ENCODE data around the gene NPLOC4.

The NPLOC4 gene

GRCh38 chr17:81636505-81637288 is at the start of gene NPLOC4, which contains the start of gene TSPAN10 (continued):
- TF ChIP-seq ZNF660 (tag by site-specific recombination; IDR thresholded peaks at IDR 0.05) = peak; percentile 97
- peak; percentile 66; the same call in 1 of the 2 replicates for TF ChIP-seq ZBTB44 (tag by site-specific recombination; IDR thresholded peaks at IDR 0.05)
- TF ChIP-seq ZSCAN16 (tag by site-specific recombination; IDR thresholded peaks at IDR 0.05) = no peak
- TF ChIP-seq ZFP69B (tag by site-specific recombination; IDR thresholded peaks at IDR 0.05) = peak; percentile 52
- TF ChIP-seq ZNF629 (tag by site-specific recombination; IDR thresholded peaks at IDR 0.05) = peak; percentile 69
- TF ChIP-seq ZNF341 (tag by site-specific recombination; IDR thresholded peaks at IDR 0.05; ENCODE audit: low read depth) = peak; percentile 44; the same call in 1 of the 2 replicates
- TF ChIP-seq GLIS1 (tag by site-specific recombination; IDR thresholded peaks at IDR 0.05) = peak; percentile 38; the same call in 1 of the 2 replicates

- POLR2A ChIA-PET = interaction anchor here (2.6 to 6.6 kb wide), 3 partner anchors 9 to 16 kb away, joined by 9 to 109 read pairs (median 18); partner anchors contain the start of gene MRPL12
- CTCF ChIA-PET = interaction anchor here (0.7 kb wide), 1 partner anchor 24 kb away, joined by 3 read pairs; no protein-coding TSS in a partner anchor
- peaks cover 6 to 69% of the 10 kb centered on the region in 2 experiments; a peak in 2 of 3 replicates for H3K36me3 ChIP-seq (ENCODE audit: control insufficient read depth in 2 of 2, insufficient read depth in 1 of 2, low read length in 2 of 2)
- no peak overlapping the region for H3K27ac ChIP-seq (ENCODE audit: extremely low read depth, low read depth, low read length)
- no peaks in the 10 kb centered on the region for H3K9me3 ChIP-seq (ENCODE audit: control insufficient read depth, insufficient read depth, low read depth, low read length)
- no peak overlapping the region for H3K4me3 ChIP-seq (ENCODE audit: low read depth, low read length)
- H3K4me1 ChIP-seq (ENCODE audit: control insufficient read depth, insufficient read depth, low read length) = peaks cover 4% of the 10 kb centered on the region
- TF ChIP-seq ZBTB8A (tag by site-specific recombination; IDR thresholded peaks at IDR 0.05) (no peak), ZSCAN23 (tag by site-specific recombination; IDR thresholded peaks at IDR 0.05) (no peak), ZNF518A (tag by site-specific recombination; conservative IDR thresholded peaks at IDR 0.05; ENCODE audit: low read depth) (no peak), MYNN (tag by site-specific recombination; IDR thresholded peaks at IDR 0.05; ENCODE audit: borderline replicate concordance) (no peak), ZNF677 (tag by site-specific recombination; IDR thresholded peaks at IDR 0.05) (no peak)
Observed at GRCh38 chr17:81686614-81687013, 49.7 kb upstream of the NPLOC4 start.

GRCh38 chr17:81685108-81685507 is 48.2 kb upstream of the NPLOC4 start:
- Histone ChIP-seq H3K4me3 (ENCODE audit: low read depth, low read length) (peak overlapping the region; percentile 75), H3K4me1 (ENCODE audit: control insufficient read depth, insufficient read depth, low read length) (peaks cover 4% of the 10 kb centered on the region), H3K27ac (ENCODE audit: extremely low read depth, low read depth, low read length) (peak overlapping the region; percentile 78; the same call in 1 of the 2 replicates), H3K36me3 (ENCODE audit: control insufficient read depth in 2 of 2, insufficient read depth in 1 of 2, low read length in 2 of 2) (peaks cover 6 to 67% of the 10 kb centered on the region in 2 experiments; a peak in 2 of 3 replicates), H3K9me3 (ENCODE audit: control insufficient read depth, insufficient read depth, low read depth, low read length) (no peaks in the 10 kb centered on the region)
- ChIA-PET POLR2A (interaction anchor here (0.9 to 6.6 kb wide), 7 partner anchors 10 to 181 kb away, joined by 3 to 109 read pairs (median 18); partner anchors contain the start of genes CCDC137, MRPL12, OXLD1 and PDE6G), CTCF (interaction anchor here (0.6 to 2.1 kb wide), 3 partner anchors 10 to 540 kb away, joined by 3 to 7 read pairs (median 4); no protein-coding TSS in a partner anchor)
- TF ChIP-seq GLI4 (tag by site-specific recombination; IDR thresholded peaks at IDR 0.05) (no peak), SP2 (tag by site-specific recombination; IDR thresholded peaks at IDR 0.05) (peak; percentile 49), ZIC2 (tag by site-specific recombination; IDR thresholded peaks at IDR 0.05) (peak; percentile 48), ZBTB48 (tag by site-specific recombination; IDR thresholded peaks at IDR 0.05) (peak; percentile 28; the same call in 1 of the 2 replicates), KLF8 (tag by site-specific recombination; IDR thresholded peaks at IDR 0.05) (0 out of 2 replicates have a peak, but pooled peaks have one; percentile 25), ZNF768 (tag by site-specific recombination; IDR thresholded peaks at IDR 0.05) (peak; percentile 48; the same call in 1 of the 2 replicates), ZNF544 (tag by site-specific recombination; IDR thresholded peaks at IDR 0.05) (no peak), SP3 (tag by site-specific recombination; IDR thresholded peaks at IDR 0.05) (peak; percentile 24; the same call in 1 of the 2 replicates)

All from HEK293 (cell line).